Tibial nerve (tissue), 4 donors: ENCODE measurements around the gene CARM1.
"Not testable (repeated sequence)": the region's sequence is repeated elsewhere in the genome, so short reads cannot be mapped to it uniquely, and the experiment has no call there.

ENCODE experiments used
- EP300 ChIP-seq, 2 donors: sonication (generic); formaldehyde crosslinking; IDR thresholded peaks; one replicate each; pipeline ENCODE4 v1.6.1; 2017; ENCODE audit warnings: antibody characterized with exemption in 2 of 2, mild to moderate bottlenecking in 1 of 2
- POLR2A ChIP-seq, 2 donors: fragments of 450-650 bp; IDR thresholded peaks; one replicate each; pipeline ENCODE4 v1.6.1; 2017; ENCODE audit warnings: antibody characterized with exemption in 2 of 2, mild to moderate bottlenecking in 2 of 2, moderate library complexity in 2 of 2
- TF ChIP-seq, protein P1 (sequence below), 5 experiments: fragments of 200-600 bp in 3 of 5; fragments of 450-650 bp in 2 of 5; sonication (generic) in 3 of 5; IDR thresholded peaks; one replicate each; pipeline ENCODE4 v1.5.1; 2016 to 2019; ENCODE audit warnings: antibody characterized with exemption in 5 of 5, mild to moderate bottlenecking in 3 of 5, moderate library complexity in 2 of 5

DNA sequence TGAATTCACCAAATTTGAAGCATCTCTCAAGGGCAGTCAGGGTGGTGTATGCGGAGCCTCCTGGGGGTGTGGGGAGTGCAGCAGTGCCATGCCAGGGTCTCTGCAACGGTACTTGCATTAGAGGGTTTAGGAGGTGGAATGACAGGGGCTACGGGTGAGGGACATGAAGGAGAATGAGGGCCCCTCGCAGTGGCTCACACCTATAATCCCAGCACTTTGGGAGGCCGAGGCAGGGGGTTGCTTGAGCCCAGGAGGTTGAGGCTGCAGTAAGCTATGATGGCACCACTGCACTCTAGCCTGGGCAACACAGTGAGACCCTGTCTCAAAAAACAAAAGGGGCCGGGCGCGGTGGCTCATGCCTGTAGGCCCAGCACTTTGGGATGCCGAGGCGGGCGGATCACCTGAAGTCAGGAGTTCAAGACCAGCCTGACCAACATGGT is 1.5 kb upstream of the CARM1 start:
- not testable (repeated sequence) for TF ChIP-seq EP300, POLR2A (IDR thresholded peaks at IDR 0.05)
- TF ChIP-seq, protein P1, sequence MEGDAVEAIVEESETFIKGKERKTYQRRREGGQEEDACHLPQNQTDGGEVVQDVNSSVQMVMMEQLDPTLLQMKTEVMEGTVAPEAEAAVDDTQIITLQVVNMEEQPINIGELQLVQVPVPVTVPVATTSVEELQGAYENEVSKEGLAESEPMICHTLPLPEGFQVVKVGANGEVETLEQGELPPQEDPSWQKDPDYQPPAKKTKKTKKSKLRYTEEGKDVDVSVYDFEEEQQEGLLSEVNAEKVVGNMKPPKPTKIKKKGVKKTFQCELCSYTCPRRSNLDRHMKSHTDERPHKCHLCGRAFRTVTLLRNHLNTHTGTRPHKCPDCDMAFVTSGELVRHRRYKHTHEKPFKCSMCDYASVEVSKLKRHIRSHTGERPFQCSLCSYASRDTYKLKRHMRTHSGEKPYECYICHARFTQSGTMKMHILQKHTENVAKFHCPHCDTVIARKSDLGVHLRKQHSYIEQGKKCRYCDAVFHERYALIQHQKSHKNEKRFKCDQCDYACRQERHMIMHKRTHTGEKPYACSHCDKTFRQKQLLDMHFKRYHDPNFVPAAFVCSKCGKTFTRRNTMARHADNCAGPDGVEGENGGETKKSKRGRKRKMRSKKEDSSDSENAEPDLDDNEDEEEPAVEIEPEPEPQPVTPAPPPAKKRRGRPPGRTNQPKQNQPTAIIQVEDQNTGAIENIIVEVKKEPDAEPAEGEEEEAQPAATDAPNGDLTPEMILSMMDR (IDR thresholded peaks at IDR 0.05), result not testable (repeated sequence)
